H9 (cell line): ENCODE measurements around the gene SLCO1C1. TPM values are rescaled to one million over a fixed set of nuclear protein-coding genes. Genes with fewer than 3 reads are reported as not detected.

ENCODE experiments used
- DNase-seq: peaks from one replicate; pipeline ENCODE4 v3.0.0-alpha.2; 2017
- H2AFZ ChIP-seq: one replicate; pipeline ENCODE4 v1.6.1; 2013; ENCODE audit warnings: mild to moderate bottlenecking, low read length, control low read depth, moderate library complexity
- H2AK5ac ChIP-seq: 2 replicates; pipeline ENCODE4 v1.6.1; 2013; ENCODE audit warnings: low read length, control low read depth, mixed read lengths; ENCODE audit not compliant: insufficient read length
- H2BK120ac ChIP-seq: one replicate; pipeline ENCODE4 v1.6.1; 2013; ENCODE audit warnings: low read depth, mild to moderate bottlenecking, low read length, control low read depth, inconsistent platforms; ENCODE audit not compliant: poor library complexity, severe bottlenecking
- H2BK12ac ChIP-seq: 2 replicates; pipeline ENCODE4 v1.6.1; 2013; ENCODE audit warnings: low read length, control low read depth, mixed read lengths, low read depth; ENCODE audit not compliant: insufficient read length
- H2BK15ac ChIP-seq: 2 replicates; pipeline ENCODE4 v1.6.1; 2013; ENCODE audit warnings: low read depth, low read length, control low read depth
- H2BK20ac ChIP-seq: one replicate; pipeline ENCODE4 v1.6.1; 2013; ENCODE audit warnings: low read depth, mild to moderate bottlenecking, low read length, control low read depth, inconsistent platforms; ENCODE audit not compliant: poor library complexity, severe bottlenecking
- H2BK5ac ChIP-seq: 2 replicates; pipeline ENCODE4 v1.6.1; 2013; ENCODE audit warnings: low read length, control low read depth, mixed read lengths; ENCODE audit not compliant: insufficient read length
- H3K14ac ChIP-seq: 2 replicates; pipeline ENCODE4 v1.6.1; 2013; ENCODE audit warnings: low read length, control low read depth; ENCODE audit not compliant: insufficient read depth
- H3K18ac ChIP-seq: 2 replicates; pipeline ENCODE4 v1.6.1; 2013; ENCODE audit warnings: low read depth, mild to moderate bottlenecking, mixed read lengths, low read length, control low read depth; ENCODE audit not compliant: insufficient read length
- H3K23ac ChIP-seq: 2 replicates; pipeline ENCODE4 v1.6.1; 2013; ENCODE audit warnings: low read length, control low read depth, mixed read lengths, low read depth; ENCODE audit not compliant: insufficient read length
- H3K23me2 ChIP-seq: 2 replicates; pipeline ENCODE4 v1.6.1; 2013; ENCODE audit warnings: low read depth, mild to moderate bottlenecking, mixed read lengths, low read length, control low read depth; ENCODE audit not compliant: insufficient read length, poor library complexity, severe bottlenecking
- H3K27ac ChIP-seq: 2 replicates; pipeline ENCODE4 v1.5.1; 2013; ENCODE audit warnings: low read length, control low read depth, mixed read lengths, low read depth; ENCODE audit not compliant: insufficient read length
- H3K27me3 ChIP-seq: 2 replicates; pipeline ENCODE4 v1.6.1; 2013; ENCODE audit warnings: low read length, control low read depth, inconsistent platforms; ENCODE audit not compliant: insufficient read depth
- H3K4ac ChIP-seq: 2 replicates; pipeline ENCODE4 v1.6.1; 2013; ENCODE audit warnings: low read depth, mild to moderate bottlenecking, control low read depth, inconsistent platforms, low read length, moderate library complexity
- H3K4me1 ChIP-seq: 2 replicates; pipeline ENCODE4 v1.6.1; 2013; ENCODE audit warnings: low read length, control low read depth, inconsistent platforms; ENCODE audit not compliant: insufficient read depth
- H3K4me2 ChIP-seq: 2 replicates; pipeline ENCODE4 v1.6.1; 2013; ENCODE audit warnings: low read length, control low read depth, mixed read lengths; ENCODE audit not compliant: insufficient read length, insufficient read depth
- H3K56ac ChIP-seq: 2 replicates; pipeline ENCODE4 v1.6.1; 2013; ENCODE audit warnings: low read depth, mild to moderate bottlenecking, mixed read lengths, low read length, control low read depth; ENCODE audit not compliant: insufficient read length
- H3K79me1 ChIP-seq: 2 replicates; pipeline ENCODE4 v1.6.1; 2013; ENCODE audit warnings: low read depth, mild to moderate bottlenecking, moderate library complexity, low read length, control low read depth, inconsistent platforms; ENCODE audit not compliant: insufficient read depth, poor library complexity, severe bottlenecking
- H3K79me2 ChIP-seq: 2 replicates; pipeline ENCODE4 v1.6.1; 2013; ENCODE audit warnings: low read length, control low read depth, inconsistent platforms; ENCODE audit not compliant: insufficient read depth
- H3K9ac ChIP-seq: 2 replicates; pipeline ENCODE4 v1.6.1; 2013; ENCODE audit warnings: low read length, control low read depth, mixed read lengths; ENCODE audit not compliant: insufficient read length; ENCODE audit errors: extremely low read depth
- H3K9me3 ChIP-seq: one replicate; pipeline ENCODE4 v1.6.1; 2013; ENCODE audit warnings: low read depth, low read length, inconsistent platforms; ENCODE audit not compliant: control insufficient read depth
- H3T11ph ChIP-seq: one replicate; pipeline ENCODE4 v1.6.1; 2013; ENCODE audit warnings: mild to moderate bottlenecking, low read length, control low read depth, inconsistent platforms
- H4K20me1 ChIP-seq: one replicate; pipeline ENCODE4 v1.6.1; 2013; ENCODE audit not compliant: control insufficient read depth, insufficient read length, insufficient read depth
- H4K5ac ChIP-seq: 2 replicates; pipeline ENCODE4 v1.6.1; 2013; ENCODE audit warnings: low read depth, mild to moderate bottlenecking, mixed read lengths, low read length, control low read depth; ENCODE audit not compliant: insufficient read length
- H4K8ac ChIP-seq: replicated peaks from 2 replicates; pipeline ENCODE4 v1.6.1; 2013; ENCODE audit warnings: low read length, control low read depth, mixed read lengths, low read depth; ENCODE audit not compliant: insufficient read length
- H4K91ac ChIP-seq: 2 replicates; pipeline ENCODE4 v1.6.1; 2013; ENCODE audit warnings: low read depth, mild to moderate bottlenecking, moderate library complexity, mixed read lengths, low read length, control low read depth; ENCODE audit not compliant: insufficient read length
- H3K27ac Mint-ChIP-seq, 3 experiments: 2 replicates in 2 of 3; 3 replicates in 1 of 3; pipeline ENCODE4 v1.8.0; 2020 to 2021; ENCODE audit warnings: mixed read lengths in 3 of 3, mild to moderate bottlenecking in 1 of 3, moderate library complexity in 1 of 3
- H3K27me3 Mint-ChIP-seq: 2 replicates; pipeline ENCODE4 v1.8.0; 2021; ENCODE audit warnings: low read depth, mild to moderate bottlenecking, moderate library complexity, mixed read lengths
- H3K36me3 Mint-ChIP-seq, 3 experiments: 2 replicates in 2 of 3; 3 replicates in 1 of 3; pipeline ENCODE4 v1.8.0; 2020 to 2021; ENCODE audit warnings: low read depth in 3 of 3, mixed read lengths in 3 of 3; ENCODE audit not compliant: insufficient read depth in 1 of 3
- H3K4me1 Mint-ChIP-seq, 2 experiments: 2 replicates each; pipeline ENCODE4 v1.8.0; 2020; ENCODE audit warnings: mixed read lengths in 2 of 2
- H3K4me3 Mint-ChIP-seq, 2 experiments: 2 replicates in 1 of 2; 3 replicates in 1 of 2; pipeline ENCODE4 v1.8.0; 2020 to 2021; ENCODE audit warnings: mild to moderate bottlenecking in 2 of 2, mixed read lengths in 2 of 2, moderate library complexity in 1 of 2
- H3K9me3 Mint-ChIP-seq, 2 experiments: 2 replicates in 1 of 2; 3 replicates in 1 of 2; pipeline ENCODE4 v1.8.0; 2020; ENCODE audit warnings: mild to moderate bottlenecking in 2 of 2, mixed read lengths in 2 of 2, moderate library complexity in 1 of 2
- WGBS: extraction: QIAGEN DNeasy Blood & Tissue Kit; methylation state at CpG from one replicate; pipeline ENCODE4 v1.1.7; 2013; ENCODE audit warnings: missing lambda C conversion rate, low lambda C conversion rate, mixed read lengths; ENCODE audit not compliant: insufficient read length; ENCODE audit errors: extremely low coverage; 5-methylcytosine and 5-hydroxymethylcytosine counted together
- long read RNA-seq: library from polyadenylated mRNA; unstranded; transcript quantifications from one replicate; pipeline ENCODE4 v2.0.0, GENCODE V29; 2020
- total RNA-seq: library from RNA; stranded (reverse); gene quantifications from 2 replicates; pipeline ENCODE4 v1.2.1, GENCODE V29; 2021
- TF ChIP-seq, protein P1 (sequence below): fragments of 200-600 bp; sonication (generic); conservative IDR thresholded peaks from 3 replicates; pipeline ENCODE4 v1.8.0; 2021; ENCODE audit warnings: antibody characterized with exemption, mild to moderate bottlenecking

The SLCO1C1 gene, protein sequence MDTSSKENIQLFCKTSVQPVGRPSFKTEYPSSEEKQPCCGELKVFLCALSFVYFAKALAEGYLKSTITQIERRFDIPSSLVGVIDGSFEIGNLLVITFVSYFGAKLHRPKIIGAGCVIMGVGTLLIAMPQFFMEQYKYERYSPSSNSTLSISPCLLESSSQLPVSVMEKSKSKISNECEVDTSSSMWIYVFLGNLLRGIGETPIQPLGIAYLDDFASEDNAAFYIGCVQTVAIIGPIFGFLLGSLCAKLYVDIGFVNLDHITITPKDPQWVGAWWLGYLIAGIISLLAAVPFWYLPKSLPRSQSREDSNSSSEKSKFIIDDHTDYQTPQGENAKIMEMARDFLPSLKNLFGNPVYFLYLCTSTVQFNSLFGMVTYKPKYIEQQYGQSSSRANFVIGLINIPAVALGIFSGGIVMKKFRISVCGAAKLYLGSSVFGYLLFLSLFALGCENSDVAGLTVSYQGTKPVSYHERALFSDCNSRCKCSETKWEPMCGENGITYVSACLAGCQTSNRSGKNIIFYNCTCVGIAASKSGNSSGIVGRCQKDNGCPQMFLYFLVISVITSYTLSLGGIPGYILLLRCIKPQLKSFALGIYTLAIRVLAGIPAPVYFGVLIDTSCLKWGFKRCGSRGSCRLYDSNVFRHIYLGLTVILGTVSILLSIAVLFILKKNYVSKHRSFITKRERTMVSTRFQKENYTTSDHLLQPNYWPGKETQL
- total RNA-seq, result not detected in 2 replicates
- long read RNA-seq, result 0 reads

GRCh38 chr12:20695232-20695631 lies at the start of gene SLCO1C1:
TSS of gene SLCO1C1 (plus strand) at chr12:20695332. CDS start at chr12:20699577, 4,245 bp downstream.
- Histone ChIP-seq H3K14ac (peak within 1 kb of the TSS; percentile 47; the same call in 1 of the 2 replicates), H3K18ac (peak within 1 kb of the TSS; percentile 58), H4K91ac (no peak within 1 kb of the TSS), H3K23me2 (no peaks in the 10 kb centered on the region), H2BK5ac (no peak within 1 kb of the TSS), H3K4me2 (no peak within 1 kb of the TSS), H3K27me3 (no peaks in the 10 kb centered on the region), H3K27ac (no peak within 1 kb of the TSS), H3K4ac (no peak within 1 kb of the TSS), H3T11ph (no peak within 1 kb of the TSS), H3K9ac (no peak within 1 kb of the TSS), H3K9me3 (no peaks in the 10 kb centered on the region), H2BK120ac (no peak within 1 kb of the TSS), H4K8ac (no peak within 1 kb of the TSS), H3K79me1 (no peaks in the 10 kb centered on the region), H3K23ac (no peak within 1 kb of the TSS), H2AK5ac (no peak within 1 kb of the TSS), H3K4me1 (no peaks in the 10 kb centered on the region), H2AFZ (peak within 1 kb of the TSS; percentile 86), H4K20me1 (no peaks in the 10 kb centered on the region), H2BK15ac (peak within 1 kb of the TSS; percentile 68; the same call in 1 of the 2 replicates), H2BK20ac (no peak within 1 kb of the TSS), H3K56ac (no peak within 1 kb of the TSS), H2BK12ac (no peak within 1 kb of the TSS), H4K5ac (no peak within 1 kb of the TSS), H3K79me2 (no peaks in the 10 kb centered on the region)
- Mint-ChIP-seq H3K9me3 (no peaks in the 10 kb centered on the region), H3K27me3 (no peaks in the 10 kb centered on the region), H3K27ac (peak within 1 kb of the TSS; percentile 57 to 90 (median 83); a peak in 3 of 7 replicates), H3K36me3 (no peaks in the 10 kb centered on the region), H3K4me1 (peaks cover 23 to 27% of the 10 kb centered on the region in 2 experiments), H3K4me3 (peak within 1 kb of the TSS in 1 of 2 experiments; percentile 12; a peak in 2 of 5 replicates)
- TF ChIP-seq, protein P1, sequence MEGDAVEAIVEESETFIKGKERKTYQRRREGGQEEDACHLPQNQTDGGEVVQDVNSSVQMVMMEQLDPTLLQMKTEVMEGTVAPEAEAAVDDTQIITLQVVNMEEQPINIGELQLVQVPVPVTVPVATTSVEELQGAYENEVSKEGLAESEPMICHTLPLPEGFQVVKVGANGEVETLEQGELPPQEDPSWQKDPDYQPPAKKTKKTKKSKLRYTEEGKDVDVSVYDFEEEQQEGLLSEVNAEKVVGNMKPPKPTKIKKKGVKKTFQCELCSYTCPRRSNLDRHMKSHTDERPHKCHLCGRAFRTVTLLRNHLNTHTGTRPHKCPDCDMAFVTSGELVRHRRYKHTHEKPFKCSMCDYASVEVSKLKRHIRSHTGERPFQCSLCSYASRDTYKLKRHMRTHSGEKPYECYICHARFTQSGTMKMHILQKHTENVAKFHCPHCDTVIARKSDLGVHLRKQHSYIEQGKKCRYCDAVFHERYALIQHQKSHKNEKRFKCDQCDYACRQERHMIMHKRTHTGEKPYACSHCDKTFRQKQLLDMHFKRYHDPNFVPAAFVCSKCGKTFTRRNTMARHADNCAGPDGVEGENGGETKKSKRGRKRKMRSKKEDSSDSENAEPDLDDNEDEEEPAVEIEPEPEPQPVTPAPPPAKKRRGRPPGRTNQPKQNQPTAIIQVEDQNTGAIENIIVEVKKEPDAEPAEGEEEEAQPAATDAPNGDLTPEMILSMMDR, result no peak
- peak; percentile 37 for DNase-seq
- WGBS, result no CpG with 5 or more reads among the region's 6 CpGs
